ENCODE data around the gene TPD52L2. TPM values are rescaled to one million over a fixed set of nuclear protein-coding genes. Genes with fewer than 3 reads are reported as not detected.

TPD52L2 gene
- total RNA-seq, result 100 to 1,000 TPM; 110 to 165 (median 152) TPM

- no peak for TF ChIP-seq CTCF (IDR thresholded peaks at IDR 0.05; ENCODE audit: low read depth)
These were observed at the start of gene TPD52L2 for GRCh38 chr20:63864978-63865640. Gene TPD52L2 (plus strand): TSS chr20:63865270. CDS start chr20:63865366, 96 bp downstream.

GRCh38 chr20:63815615-63816253 lies 49.3 kb upstream of the TPD52L2 start:
- TF ChIP-seq CTCF (IDR thresholded peaks at IDR 0.05; ENCODE audit: low read depth), result no peak

- TF ChIP-seq CTCF (IDR thresholded peaks at IDR 0.05; ENCODE audit: low read depth), result no peak
These were observed 45.7 kb upstream of the TPD52L2 start for GRCh38 chr20:63819224-63819921.

GRCh38 chr20:63821811-63822210 lies 43.3 kb upstream of the TPD52L2 start:
- TF ChIP-seq CTCF (IDR thresholded peaks at IDR 0.05; ENCODE audit: low read depth), result no peak

- TF ChIP-seq CTCF (IDR thresholded peaks at IDR 0.05; ENCODE audit: low read depth), result no peak
These were observed 42.8 kb upstream of the TPD52L2 start for GRCh38 chr20:63822276-63822696.

GRCh38 chr20:63823691-63824311 lies 41.3 kb upstream of the TPD52L2 start:
- TF ChIP-seq CTCF (IDR thresholded peaks at IDR 0.05; ENCODE audit: low read depth), result no peak

Measured in subcutaneous adipose tissue (tissue), 4 donors.